Ecto neural progenitor cell (in vitro differentiated cells): ENCODE data around the gene CAMK2A.
A peak's percentile ranks its signal among the peaks of the same experiment; 100 is the strongest.
"Not testable (repeated sequence)": the region's sequence is repeated elsewhere in the genome, so short reads cannot be mapped to it uniquely, and the experiment has no call there.

Experiments used
- DNase-seq: peaks from one replicate; pipeline ENCODE4 v3.0.0-alpha.2; 2018; ENCODE audit warnings: low spot score

CAMK2A gene

GRCh38 chr5:150236313-150236712 is 53.3 kb downstream of the CAMK2A start:
- DNase-seq = no peak

GRCh38 chr5:150235500-150235854 is 54.1 kb downstream of the CAMK2A start:
- DNase-seq = no peak

- DNase-seq = no peak
Observed at GRCh38 chr5:150234576-150235499, 54.7 kb downstream of the CAMK2A start.

- not testable (repeated sequence) for DNase-seq
Observed at GRCh38 chr5:150233706-150234105, 55.9 kb downstream of the CAMK2A start.

- no peak for DNase-seq
Observed at GRCh38 chr5:150230842-150231241, 58.7 kb downstream of the CAMK2A start.

GRCh38 chr5:150229571-150229970 is 60.0 kb downstream of the CAMK2A start:
- DNase-seq = no peak

GRCh38 chr5:150227606-150228273 is 61.8 kb downstream of the CAMK2A start:
- no peak for DNase-seq

GRCh38 chr5:150227036-150227435 is 62.5 kb downstream of the CAMK2A start:
- no peak for DNase-seq

GRCh38 chr5:150224483-150225027 is 65.0 kb downstream of the CAMK2A start:
- no peak for DNase-seq

GRCh38 chr5:150223474-150223873 is 66.1 kb downstream of the CAMK2A start:
- DNase-seq = no peak

GRCh38 chr5:150222906-150223305 is 66.7 kb downstream of the CAMK2A start:
- DNase-seq = no peak

- no peak for DNase-seq
Observed at GRCh38 chr5:150221471-150221870, 68.1 kb downstream of the CAMK2A start.

- no peak for DNase-seq
Observed at GRCh38 chr5:150219861-150220260, 69.7 kb downstream of the CAMK2A start.

GRCh38 chr5:150219142-150219541 is 70.4 kb downstream of the CAMK2A start:
- no peak for DNase-seq

- no peak for DNase-seq
Observed at GRCh38 chr5:150218693-150219035, 70.9 kb downstream of the CAMK2A start.

- DNase-seq = peak; percentile 89
Observed at GRCh38 chr5:150217873-150218692, 71.5 kb downstream of the CAMK2A start.

- DNase-seq = no peak
Observed at GRCh38 chr5:150217038-150217437, 72.5 kb downstream of the CAMK2A start.

GRCh38 chr5:150215979-150216944 is 73.3 kb downstream of the CAMK2A start:
- no peak for DNase-seq

GRCh38 chr5:150214289-150214688 is 75.3 kb downstream of the CAMK2A start:
- DNase-seq = no peak

- no peak for DNase-seq
Observed at GRCh38 chr5:150213530-150213929, 76.0 kb downstream of the CAMK2A start.
